ENCODE measurements around the gene TRAPPC3L. TPM values are rescaled to one million over a fixed set of nuclear protein-coding genes. Genes with fewer than 3 reads are reported as not detected.

The TRAPPC3L gene
- total RNA-seq, 1 donor from 2014 or later: not detected

- Mint-ChIP-seq H3K9me3 (ENCODE audit: unreplicated experiment) (no peaks in the 10 kb centered on the region), H3K27me3 (ENCODE audit: unreplicated experiment) (no peaks in the 10 kb centered on the region), H3K36me3 (ENCODE audit: unreplicated experiment) (no peaks in the 10 kb centered on the region), H3K4me3 (ENCODE audit: unreplicated experiment) (no peak overlapping the region), H3K4me1 (ENCODE audit: low read depth, unreplicated experiment) (no peaks in the 10 kb centered on the region), H3K27ac (ENCODE audit: unreplicated experiment) (no peak overlapping the region)
- no peak for DNase-seq
- no peak for TF ChIP-seq CTCF (IDR thresholded peaks at IDR 0.05; ENCODE audit: partially characterized antibody, unreplicated experiment)
Observed at GRCh38 chr6:116450769-116451740, 94.4 kb downstream of the TRAPPC3L start.

- H3K4me1 Mint-ChIP-seq (ENCODE audit: low read depth, unreplicated experiment): no peaks in the 10 kb centered on the region
- no peaks in the 10 kb centered on the region for H3K27me3 Mint-ChIP-seq (ENCODE audit: unreplicated experiment)
- no peak overlapping the region for H3K4me3 Mint-ChIP-seq (ENCODE audit: unreplicated experiment)
- DNase-seq: no peak
- no peaks in the 10 kb centered on the region for H3K9me3 Mint-ChIP-seq (ENCODE audit: unreplicated experiment)
- TF ChIP-seq CTCF (IDR thresholded peaks at IDR 0.05; ENCODE audit: partially characterized antibody, unreplicated experiment): no peak
- H3K36me3 Mint-ChIP-seq (ENCODE audit: unreplicated experiment): no peaks in the 10 kb centered on the region
- H3K27ac Mint-ChIP-seq (ENCODE audit: unreplicated experiment): no peak overlapping the region
Observed at GRCh38 chr6:116450185-116450710, 95.2 kb downstream of the TRAPPC3L start.

GRCh38 chr6:116449565-116449964 lies 95.9 kb downstream of the TRAPPC3L start:
- Mint-ChIP-seq H3K4me1 (ENCODE audit: low read depth, unreplicated experiment) (peaks cover 3% of the 10 kb centered on the region), H3K4me3 (ENCODE audit: unreplicated experiment) (no peak overlapping the region), H3K9me3 (ENCODE audit: unreplicated experiment) (no peaks in the 10 kb centered on the region), H3K27me3 (ENCODE audit: unreplicated experiment) (no peaks in the 10 kb centered on the region), H3K27ac (ENCODE audit: unreplicated experiment) (no peak overlapping the region), H3K36me3 (ENCODE audit: unreplicated experiment) (no peaks in the 10 kb centered on the region)
- no peak for DNase-seq
- TF ChIP-seq CTCF (IDR thresholded peaks at IDR 0.05; ENCODE audit: partially characterized antibody, unreplicated experiment): no peak

GRCh38 chr6:116447496-116448011 lies 97.9 kb downstream of the TRAPPC3L start:
- Mint-ChIP-seq H3K27ac (ENCODE audit: unreplicated experiment) (no peak overlapping the region), H3K4me3 (ENCODE audit: unreplicated experiment) (no peak overlapping the region)

More at GRCh38 chr6:116447496-116448011, 97.9 kb downstream of the TRAPPC3L start:
- DNase-seq: no peak
- Mint-ChIP-seq H3K36me3 (ENCODE audit: unreplicated experiment) (no peaks in the 10 kb centered on the region), H3K27me3 (ENCODE audit: unreplicated experiment) (no peaks in the 10 kb centered on the region), H3K9me3 (ENCODE audit: unreplicated experiment) (no peaks in the 10 kb centered on the region), H3K4me1 (ENCODE audit: low read depth, unreplicated experiment) (peaks cover 3% of the 10 kb centered on the region)
- no peak for TF ChIP-seq CTCF (IDR thresholded peaks at IDR 0.05; ENCODE audit: partially characterized antibody, unreplicated experiment)

Data from glutamatergic neuron (in vitro differentiated cells).